Transverse colon (tissue), 4 donors: ENCODE data around the gene CD151.

Source experiments
- EP300 ChIP-seq: sonication (generic); formaldehyde crosslinking; IDR thresholded peaks from one replicate; pipeline ENCODE4 v1.6.1; 2017; ENCODE audit warnings: antibody characterized with exemption, low read depth
- POLR2A ChIP-seq: fragments of 450-650 bp; IDR thresholded peaks from one replicate; pipeline ENCODE4 v1.6.1; 2016; ENCODE audit warnings: antibody characterized with exemption, mild to moderate bottlenecking, moderate library complexity
- POLR2AphosphoS5 ChIP-seq, 3 donors: sonication (generic); formaldehyde crosslinking; IDR thresholded peaks; one replicate each; pipeline ENCODE4 v1.6.1; 2016; ENCODE audit warnings: antibody characterized with exemption in 3 of 3
- TF ChIP-seq, protein P1 (sequence below), 5 experiments: fragments of 200-600 bp in 3 of 5; fragments of 450-650 bp in 2 of 5; sonication (generic) in 3 of 5; IDR thresholded peaks; 1 replicate in 2 of 5; 2 replicates in 3 of 5; pipeline ENCODE4 v1.5.1; 2016 to 2017; ENCODE audit warnings: antibody characterized with exemption in 5 of 5, inconsistent platforms in 3 of 5, mild to moderate bottlenecking in 2 of 5, moderate library complexity in 1 of 5

DNA sequence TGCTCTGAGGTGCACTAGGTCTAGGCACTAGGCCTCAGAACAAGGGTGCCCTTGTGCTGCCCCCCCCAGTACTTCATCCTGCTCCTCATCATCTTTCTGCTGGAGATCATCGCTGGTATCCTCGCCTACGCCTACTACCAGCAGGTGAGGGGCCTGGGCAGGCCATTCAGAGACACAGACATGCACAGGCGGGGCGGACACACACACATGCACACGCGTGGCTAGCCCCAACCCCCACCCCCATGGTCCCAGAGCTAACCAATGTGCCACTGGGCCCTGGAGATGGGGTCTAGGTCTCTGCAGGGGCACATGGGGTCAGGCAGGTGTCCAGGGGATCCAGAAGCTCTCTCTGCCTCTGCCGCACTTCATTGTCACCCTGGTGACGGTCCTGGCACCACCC is 3.9 kb downstream of the CD151 start:
- TF ChIP-seq, protein P1, sequence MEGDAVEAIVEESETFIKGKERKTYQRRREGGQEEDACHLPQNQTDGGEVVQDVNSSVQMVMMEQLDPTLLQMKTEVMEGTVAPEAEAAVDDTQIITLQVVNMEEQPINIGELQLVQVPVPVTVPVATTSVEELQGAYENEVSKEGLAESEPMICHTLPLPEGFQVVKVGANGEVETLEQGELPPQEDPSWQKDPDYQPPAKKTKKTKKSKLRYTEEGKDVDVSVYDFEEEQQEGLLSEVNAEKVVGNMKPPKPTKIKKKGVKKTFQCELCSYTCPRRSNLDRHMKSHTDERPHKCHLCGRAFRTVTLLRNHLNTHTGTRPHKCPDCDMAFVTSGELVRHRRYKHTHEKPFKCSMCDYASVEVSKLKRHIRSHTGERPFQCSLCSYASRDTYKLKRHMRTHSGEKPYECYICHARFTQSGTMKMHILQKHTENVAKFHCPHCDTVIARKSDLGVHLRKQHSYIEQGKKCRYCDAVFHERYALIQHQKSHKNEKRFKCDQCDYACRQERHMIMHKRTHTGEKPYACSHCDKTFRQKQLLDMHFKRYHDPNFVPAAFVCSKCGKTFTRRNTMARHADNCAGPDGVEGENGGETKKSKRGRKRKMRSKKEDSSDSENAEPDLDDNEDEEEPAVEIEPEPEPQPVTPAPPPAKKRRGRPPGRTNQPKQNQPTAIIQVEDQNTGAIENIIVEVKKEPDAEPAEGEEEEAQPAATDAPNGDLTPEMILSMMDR (IDR thresholded peaks at IDR 0.05), result no peak
- TF ChIP-seq POLR2AphosphoS5 (IDR thresholded peaks at IDR 0.05), result no peak
- no peak for TF ChIP-seq POLR2A
- no peak for TF ChIP-seq EP300
